K562 (cell line): ENCODE results near the gene RPS27. TPM values are rescaled to one million over a fixed set of nuclear protein-coding genes. Genes with fewer than 3 reads are reported as not detected.

Source experiments
- BHLHE40 ChIP-seq: IDR thresholded peaks from 2 replicates; pipeline ENCODE4 v1.6.1; 2011; ENCODE audit warnings: low read length, improper control_type of control experiment
- BRD9 ChIP-seq: fragments of 450-650 bp; IDR thresholded peaks from 2 replicates; pipeline ENCODE4 v1.6.1; 2018; ENCODE audit warnings: low read depth; ENCODE audit not compliant: partially characterized antibody
- CC2D1A ChIP-seq: fragments of 450-650 bp; IDR thresholded peaks from 2 replicates; pipeline ENCODE4 v1.6.1; 2017; ENCODE audit warnings: mild to moderate bottlenecking
- ERF ChIP-seq: fragments of 450-650 bp; formaldehyde crosslinking; IDR thresholded peaks from 2 replicates; pipeline ENCODE4 v1.4.0; 2020; ENCODE audit warnings: mild to moderate bottlenecking, mixed read lengths
- FIP1L1 ChIP-seq: fragments of 200-400 bp; formaldehyde crosslinking; IDR thresholded peaks from 2 replicates; pipeline ENCODE4 v1.6.1; 2018; ENCODE audit warnings: mild to moderate bottlenecking, low read depth, low read length; ENCODE audit not compliant: poor library complexity, severe bottlenecking
- KLF1 ChIP-seq: fragments of 450-650 bp; IDR thresholded peaks from 2 replicates; pipeline ENCODE4 v1.6.1; 2016; ENCODE audit warnings: missing genetic modification characterization, missing compliant biosample characterization
- NCOA2 ChIP-seq, 2 experiments: fragments of 450-650 bp; IDR thresholded peaks; 2 replicates each; pipeline ENCODE4 v1.6.1; 2018; ENCODE audit warnings: mild to moderate bottlenecking in 2 of 2, moderate library complexity in 1 of 2; ENCODE audit not compliant: partially characterized antibody in 2 of 2
- NRF1 ChIP-seq, 2 experiments: fragments of 450-650 bp; IDR thresholded peaks in 1 of 2; conservative IDR thresholded peaks in 1 of 2; 2 replicates each; pipeline ENCODE4 v1.6.1; 2014; ENCODE audit warnings: mild to moderate bottlenecking in 2 of 2
- PHF20 ChIP-seq: fragments of 450-650 bp; IDR thresholded peaks from 2 replicates; pipeline ENCODE4 v1.6.1; 2018; ENCODE audit not compliant: partially characterized antibody
- POU5F1 ChIP-seq: fragments of 150-350 bp; IDR thresholded peaks from 2 replicates; pipeline ENCODE4 v1.6.1; 2014; ENCODE audit warnings: borderline replicate concordance, low read length, low read depth, mild to moderate bottlenecking; ENCODE audit not compliant: partially characterized antibody
- RB1 ChIP-seq: fragments of 450-650 bp; IDR thresholded peaks from 2 replicates; pipeline ENCODE4 v1.6.1; 2017; ENCODE audit warnings: low read depth, mild to moderate bottlenecking
- RUNX1 ChIP-seq: sonication (generic); IDR thresholded peaks from 2 replicates; pipeline ENCODE4 v1.6.1; 2016; ENCODE audit warnings: antibody characterized with exemption, low read depth
- THRAP3 ChIP-seq: fragments of 450-650 bp; IDR thresholded peaks from 2 replicates; pipeline ENCODE4 v1.6.1; 2016; ENCODE audit warnings: mild to moderate bottlenecking, inconsistent platforms, borderline replicate concordance
- ZNF589 ChIP-seq: fragments of 200-800 bp; sonication (Bioruptor generic); IDR thresholded peaks from 2 replicates; pipeline ENCODE4 v1.6.1; 2016; ENCODE audit warnings: low read depth, missing genetic modification characterization, missing compliant biosample characterization
- ZNF79 ChIP-seq: fragments of 250-450 bp; sonication (Bioruptor Pico); IDR thresholded peaks from 2 replicates; pipeline ENCODE4 v1.4.0; 2020; ENCODE audit warnings: low read depth, mild to moderate bottlenecking, moderate library complexity
- polyA plus RNA-seq, 8 experiments: library from polyadenylated mRNA; depleted of rRNA in 4 of 8; stranded (reverse) in 5 of 8; unstranded in 3 of 8; fragments of >200 nt; fragmentation: Nextera tagmentation in 2 of 8; fragmentation: Illumina TruSeq in 1 of 8; extraction: Ambion mirVana in 2 of 8; extraction: Trizol in 1 of 8; gene quantifications; 2 replicates each; pipeline versions ENCODE4 v1.2.1 to v1.2.3, GENCODE V29; 2011 to 2014; ENCODE audit warnings: inconsistent platforms in 1 of 8, missing spikeins in 1 of 8
- total RNA-seq, 7 experiments: library from RNA; depleted of rRNA in 6 of 7; stranded (reverse); fragments of >200 nt in 6 of 7; fragmentation: Illumina TruSeq in 2 of 7; extraction: Trizol in 2 of 7; gene quantifications; 2 replicates each; pipeline versions ENCODE4 v1.2.1 to v1.2.3, GENCODE V29; 2011 to 2021; ENCODE audit warnings: low replicate concordance in 1 of 7
- TF ChIP-seq, protein P1 (sequence below): fragments of 200-800 bp; sonication (Bioruptor generic); IDR thresholded peaks from 2 replicates; pipeline ENCODE4 v1.6.1; 2017; ENCODE audit warnings: missing genetic modification characterization, missing compliant biosample characterization
- TF ChIP-seq, protein P2 (sequence below): sonication (generic); formaldehyde crosslinking; IDR thresholded peaks from 2 replicates; pipeline ENCODE4 v1.8.1; 2023; ENCODE audit warnings: mild to moderate bottlenecking, missing genetic modification reagents
- TF ChIP-seq, protein P3 (sequence below): fragments of 250-450 bp; sonication (Bioruptor Pico); IDR thresholded peaks from 2 replicates; pipeline ENCODE4 v1.8.0; 2021; ENCODE audit warnings: moderate library complexity, mild to moderate bottlenecking, inconsistent platforms
- TF ChIP-seq, protein P4 (sequence below), 2 experiments: fragments of 250-450 bp in 1 of 2; fragments of 450-650 bp in 1 of 2; sonication (Bioruptor Pico) in 1 of 2; IDR thresholded peaks; 2 replicates each; pipeline versions ENCODE4 v1.6.1 to v1.8.0; 2016 to 2021; ENCODE audit warnings: mild to moderate bottlenecking in 2 of 2, moderate library complexity in 2 of 2, missing compliant biosample characterization in 1 of 2, missing genetic modification characterization in 1 of 2
- TF ChIP-seq, protein P5 (sequence below): fragments of 150-350 bp; IDR thresholded peaks from 2 replicates; pipeline ENCODE4 v1.6.1; 2014; ENCODE audit warnings: low read depth, mild to moderate bottlenecking, low read length, borderline replicate concordance

The RPS27 gene
- total and polyA plus RNA-seq, 9 of the 15 experiments (the other 6 are each of a cell fraction or from before 2014, with no cell fraction given): 2,091 to 9,377 (median 6,706) TPM

DNA sequence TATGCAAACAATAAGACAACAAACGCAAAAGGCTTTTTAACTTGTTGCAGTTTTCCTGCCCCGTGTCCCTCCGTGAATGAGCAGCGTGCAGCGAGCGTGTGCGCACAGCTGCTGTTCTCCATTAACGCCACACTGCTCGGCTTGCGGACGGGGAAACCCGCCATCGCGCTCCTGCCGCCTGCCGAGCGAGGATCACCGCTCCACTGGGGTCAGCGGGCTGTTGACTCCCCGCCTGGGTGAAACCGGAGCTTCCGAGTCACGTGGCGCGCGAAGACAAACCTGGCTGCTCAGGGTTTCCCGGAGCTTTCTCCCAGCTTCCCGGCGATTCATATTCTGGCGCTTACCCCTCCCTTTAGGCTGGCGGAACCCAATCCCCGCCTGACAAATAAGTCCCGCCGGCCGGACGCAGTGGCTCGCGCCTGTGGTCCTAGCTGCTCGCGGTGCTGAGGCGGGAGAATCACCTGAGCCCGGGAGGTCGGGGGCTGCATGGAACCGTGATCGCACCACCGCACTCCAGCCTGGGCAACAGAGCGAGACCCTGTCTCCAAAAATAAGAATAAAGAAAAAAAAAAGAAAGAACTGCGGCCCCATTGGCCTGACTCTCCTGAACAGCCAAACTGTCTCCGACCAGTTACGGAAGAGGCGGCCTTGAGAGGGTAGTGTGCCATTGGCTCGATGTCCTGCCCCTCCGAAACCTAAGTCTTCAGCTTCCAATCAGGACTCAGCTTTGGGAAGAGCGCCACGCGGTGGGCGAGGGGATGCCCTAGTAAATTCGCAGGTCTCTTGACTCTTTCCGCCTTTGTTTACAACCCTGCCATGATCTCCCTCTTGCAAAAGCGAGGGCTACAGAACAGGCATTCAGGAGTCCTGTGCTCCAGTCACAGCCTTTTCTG, 23.2 kb upstream of the RPS27 start, which contains the start of gene CREB3L4 (continued):
- TF ChIP-seq, protein P1, sequence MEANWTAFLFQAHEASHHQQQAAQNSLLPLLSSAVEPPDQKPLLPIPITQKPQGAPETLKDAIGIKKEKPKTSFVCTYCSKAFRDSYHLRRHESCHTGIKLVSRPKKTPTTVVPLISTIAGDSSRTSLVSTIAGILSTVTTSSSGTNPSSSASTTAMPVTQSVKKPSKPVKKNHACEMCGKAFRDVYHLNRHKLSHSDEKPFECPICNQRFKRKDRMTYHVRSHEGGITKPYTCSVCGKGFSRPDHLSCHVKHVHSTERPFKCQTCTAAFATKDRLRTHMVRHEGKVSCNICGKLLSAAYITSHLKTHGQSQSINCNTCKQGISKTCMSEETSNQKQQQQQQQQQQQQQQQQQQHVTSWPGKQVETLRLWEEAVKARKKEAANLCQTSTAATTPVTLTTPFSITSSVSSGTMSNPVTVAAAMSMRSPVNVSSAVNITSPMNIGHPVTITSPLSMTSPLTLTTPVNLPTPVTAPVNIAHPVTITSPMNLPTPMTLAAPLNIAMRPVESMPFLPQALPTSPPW (CRISPR knock-in tag): peak; percentile 84
- TF ChIP-seq, protein P2, sequence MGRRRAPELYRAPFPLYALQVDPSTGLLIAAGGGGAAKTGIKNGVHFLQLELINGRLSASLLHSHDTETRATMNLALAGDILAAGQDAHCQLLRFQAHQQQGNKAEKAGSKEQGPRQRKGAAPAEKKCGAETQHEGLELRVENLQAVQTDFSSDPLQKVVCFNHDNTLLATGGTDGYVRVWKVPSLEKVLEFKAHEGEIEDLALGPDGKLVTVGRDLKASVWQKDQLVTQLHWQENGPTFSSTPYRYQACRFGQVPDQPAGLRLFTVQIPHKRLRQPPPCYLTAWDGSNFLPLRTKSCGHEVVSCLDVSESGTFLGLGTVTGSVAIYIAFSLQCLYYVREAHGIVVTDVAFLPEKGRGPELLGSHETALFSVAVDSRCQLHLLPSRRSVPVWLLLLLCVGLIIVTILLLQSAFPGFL (CRISPR knock-in tag): no peak
- peak; percentile 3; the same call in 1 of the 2 replicates for TF ChIP-seq ZNF589 (CRISPR knock-in tag)
- peak; percentile 47; the same call in 1 of the 2 replicates for TF ChIP-seq CC2D1A
- peak; percentile 76 to 80 for TF ChIP-seq NRF1 (conservative IDR thresholded peaks at IDR 0.05 in 1 of 2, IDR thresholded peaks at IDR 0.05 in 1 of 2)
- no peak for TF ChIP-seq ERF (CRISPR knock-in tag)
- TF ChIP-seq, protein P3, sequence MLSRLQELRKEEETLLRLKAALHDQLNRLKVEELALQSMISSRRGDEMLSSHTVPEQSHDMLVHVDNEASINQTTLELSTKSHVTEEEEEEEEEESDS: no peak
- TF ChIP-seq THRAP3: no peak
- TF ChIP-seq NCOA2 (IDR thresholded peaks at IDR 0.05; ENCODE audit: partially characterized antibody in 2 of 2): no peak
- TF ChIP-seq ZNF79 (CRISPR knock-in tag): no peak
- peak; percentile 91 for TF ChIP-seq BHLHE40
- TF ChIP-seq KLF1 (tag): no peak
- peak; percentile 71 for TF ChIP-seq PHF20
- TF ChIP-seq RB1: peak; percentile 84
- TF ChIP-seq, protein P4, sequence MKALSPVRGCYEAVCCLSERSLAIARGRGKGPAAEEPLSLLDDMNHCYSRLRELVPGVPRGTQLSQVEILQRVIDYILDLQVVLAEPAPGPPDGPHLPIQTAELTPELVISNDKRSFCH (CRISPR knock-in tag; IDR thresholded peaks at IDR 0.05): no peak
- TF ChIP-seq, protein P4 (tag; IDR thresholded peaks at IDR 0.05): no peak
- TF ChIP-seq RUNX1: no peak
- TF ChIP-seq, protein P5, sequence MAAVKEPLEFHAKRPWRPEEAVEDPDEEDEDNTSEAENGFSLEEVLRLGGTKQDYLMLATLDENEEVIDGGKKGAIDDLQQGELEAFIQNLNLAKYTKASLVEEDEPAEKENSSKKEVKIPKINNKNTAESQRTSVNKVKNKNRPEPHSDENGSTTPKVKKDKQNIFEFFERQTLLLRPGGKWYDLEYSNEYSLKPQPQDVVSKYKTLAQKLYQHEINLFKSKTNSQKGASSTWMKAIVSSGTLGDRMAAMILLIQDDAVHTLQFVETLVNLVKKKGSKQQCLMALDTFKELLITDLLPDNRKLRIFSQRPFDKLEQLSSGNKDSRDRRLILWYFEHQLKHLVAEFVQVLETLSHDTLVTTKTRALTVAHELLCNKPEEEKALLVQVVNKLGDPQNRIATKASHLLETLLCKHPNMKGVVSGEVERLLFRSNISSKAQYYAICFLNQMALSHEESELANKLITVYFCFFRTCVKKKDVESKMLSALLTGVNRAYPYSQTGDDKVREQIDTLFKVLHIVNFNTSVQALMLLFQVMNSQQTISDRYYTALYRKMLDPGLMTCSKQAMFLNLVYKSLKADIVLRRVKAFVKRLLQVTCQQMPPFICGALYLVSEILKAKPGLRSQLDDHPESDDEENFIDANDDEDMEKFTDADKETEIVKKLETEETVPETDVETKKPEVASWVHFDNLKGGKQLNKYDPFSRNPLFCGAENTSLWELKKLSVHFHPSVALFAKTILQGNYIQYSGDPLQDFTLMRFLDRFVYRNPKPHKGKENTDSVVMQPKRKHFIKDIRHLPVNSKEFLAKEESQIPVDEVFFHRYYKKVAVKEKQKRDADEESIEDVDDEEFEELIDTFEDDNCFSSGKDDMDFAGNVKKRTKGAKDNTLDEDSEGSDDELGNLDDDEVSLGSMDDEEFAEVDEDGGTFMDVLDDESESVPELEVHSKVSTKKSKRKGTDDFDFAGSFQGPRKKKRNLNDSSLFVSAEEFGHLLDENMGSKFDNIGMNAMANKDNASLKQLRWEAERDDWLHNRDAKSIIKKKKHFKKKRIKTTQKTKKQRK: peak; percentile 59; the same call in 1 of the 2 replicates
- no peak for TF ChIP-seq POU5F1
- TF ChIP-seq FIP1L1: peak; percentile 22
- TF ChIP-seq BRD9: no peak
